RWPE2 (cell line): ENCODE data around the gene PACSIN3.

Experiments
- ATAC-seq: fragments of 200-7000 bp; cut with Tn5 transposase; 3 replicates; pipeline ENCODE4 v1.9.1; 2021; ENCODE audit warnings: low read depth
- DNase-seq: peaks from one replicate; pipeline ENCODE4 v3.0.0-alpha.2; 2020; ENCODE audit warnings: low spot score
- H3K27ac ChIP-seq: fragments of 450-650 bp; 2 replicates; pipeline ENCODE4 v1.5.1; 2017; ENCODE audit warnings: mild to moderate bottlenecking; ENCODE audit not compliant: poor library complexity, severe bottlenecking
- H3K27me3 ChIP-seq: fragments of 250-450 bp; sonication (Bioruptor Pico); 2 replicates; pipeline ENCODE4 v1.5.1; 2021; ENCODE audit warnings: mild to moderate bottlenecking, moderate library complexity; ENCODE audit not compliant: insufficient read depth, poor library complexity, severe bottlenecking
- H3K36me3 ChIP-seq: fragments of 250-450 bp; sonication (Bioruptor Pico); 2 replicates; pipeline ENCODE4 v1.5.1; 2020; ENCODE audit warnings: low read depth, mild to moderate bottlenecking, moderate library complexity
- H3K4me1 ChIP-seq: fragments of 250-450 bp; sonication (Bioruptor Pico); 2 replicates; pipeline ENCODE4 v1.5.1; 2021; ENCODE audit warnings: mild to moderate bottlenecking, moderate library complexity; ENCODE audit not compliant: insufficient read depth, poor library complexity, severe bottlenecking
- H3K4me3 ChIP-seq: fragments of 250-450 bp; sonication (Bioruptor Pico); 2 replicates; pipeline ENCODE4 v1.5.1; 2021; ENCODE audit warnings: mild to moderate bottlenecking, moderate library complexity; ENCODE audit not compliant: severe bottlenecking
- H3K9me3 ChIP-seq: fragments of 250-450 bp; sonication (Bioruptor Pico); 2 replicates; pipeline ENCODE4 v1.5.1; 2021; ENCODE audit warnings: mild to moderate bottlenecking, moderate library complexity; ENCODE audit not compliant: severe bottlenecking
- TF ChIP-seq, protein P1 (sequence below): fragments of 450-650 bp; IDR thresholded peaks from one replicate; pipeline ENCODE4 v1.5.1; 2017; ENCODE audit warnings: mild to moderate bottlenecking, moderate library complexity; ENCODE audit not compliant: poor library complexity, severe bottlenecking

Gene PACSIN3

DNA sequence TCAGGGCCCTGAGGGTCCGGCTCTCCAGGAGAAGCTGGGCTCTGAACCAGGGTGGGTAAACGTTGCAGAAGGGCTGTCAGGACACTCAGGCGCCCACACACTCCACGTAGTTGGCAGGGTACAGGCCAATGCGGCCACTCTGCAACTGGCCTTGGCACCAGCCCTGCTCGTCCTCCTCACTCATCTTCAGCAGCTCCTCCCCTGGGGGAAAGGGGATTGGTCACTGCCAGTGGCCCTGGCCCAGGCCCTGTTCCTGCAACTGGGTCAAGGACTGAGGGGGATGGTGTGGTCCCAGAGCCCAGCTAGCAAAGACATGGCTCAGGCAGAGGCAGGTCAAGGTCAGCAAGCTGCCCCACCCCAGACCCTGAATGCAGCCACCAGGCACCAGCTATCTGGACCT, 8.4 kb downstream of the PACSIN3 start:
- DNase-seq (no peak), ATAC-seq (no peak)
- TF ChIP-seq, protein P1, sequence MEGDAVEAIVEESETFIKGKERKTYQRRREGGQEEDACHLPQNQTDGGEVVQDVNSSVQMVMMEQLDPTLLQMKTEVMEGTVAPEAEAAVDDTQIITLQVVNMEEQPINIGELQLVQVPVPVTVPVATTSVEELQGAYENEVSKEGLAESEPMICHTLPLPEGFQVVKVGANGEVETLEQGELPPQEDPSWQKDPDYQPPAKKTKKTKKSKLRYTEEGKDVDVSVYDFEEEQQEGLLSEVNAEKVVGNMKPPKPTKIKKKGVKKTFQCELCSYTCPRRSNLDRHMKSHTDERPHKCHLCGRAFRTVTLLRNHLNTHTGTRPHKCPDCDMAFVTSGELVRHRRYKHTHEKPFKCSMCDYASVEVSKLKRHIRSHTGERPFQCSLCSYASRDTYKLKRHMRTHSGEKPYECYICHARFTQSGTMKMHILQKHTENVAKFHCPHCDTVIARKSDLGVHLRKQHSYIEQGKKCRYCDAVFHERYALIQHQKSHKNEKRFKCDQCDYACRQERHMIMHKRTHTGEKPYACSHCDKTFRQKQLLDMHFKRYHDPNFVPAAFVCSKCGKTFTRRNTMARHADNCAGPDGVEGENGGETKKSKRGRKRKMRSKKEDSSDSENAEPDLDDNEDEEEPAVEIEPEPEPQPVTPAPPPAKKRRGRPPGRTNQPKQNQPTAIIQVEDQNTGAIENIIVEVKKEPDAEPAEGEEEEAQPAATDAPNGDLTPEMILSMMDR: no peak
- H3K36me3 ChIP-seq: peaks cover 44% of the 10 kb centered on the region
- no peaks in the 10 kb centered on the region for H3K9me3 ChIP-seq
- no peak overlapping the region for H3K4me3 ChIP-seq
- H3K27me3 ChIP-seq: no peaks in the 10 kb centered on the region
- no peaks in the 10 kb centered on the region for H3K4me1 ChIP-seq
- peak overlapping the region; percentile 65 for H3K27ac ChIP-seq

DNA sequence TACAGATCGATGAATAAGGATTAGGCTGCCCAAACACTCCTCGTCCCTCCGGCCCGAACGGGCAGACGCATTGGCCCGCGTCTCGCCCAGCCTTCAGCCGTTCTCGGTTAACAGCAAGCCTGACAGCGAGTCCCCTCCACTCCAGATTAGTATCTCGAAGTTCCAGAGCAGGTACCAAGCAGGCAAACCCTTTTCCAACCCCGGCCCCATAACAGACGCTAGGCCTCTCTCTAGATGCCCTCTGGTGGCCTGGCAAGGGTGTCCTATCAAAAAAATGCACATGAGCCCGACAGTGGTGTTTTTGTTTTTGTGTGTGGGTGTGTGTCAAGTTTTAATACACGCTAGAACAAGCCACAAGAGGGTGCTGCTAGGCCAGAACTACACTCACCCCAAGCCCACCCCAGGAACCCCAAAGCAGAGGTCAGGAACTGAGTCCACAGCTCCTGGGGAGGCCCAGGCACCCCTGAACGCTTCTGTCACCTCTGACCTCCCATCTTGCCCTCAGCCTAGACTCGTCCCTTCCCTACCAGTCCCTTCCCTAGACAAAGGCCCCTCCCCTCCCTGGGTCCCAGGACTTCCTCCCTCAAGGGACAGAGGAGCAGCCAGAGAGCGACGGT, 8.9 kb downstream of the PACSIN3 start:
- peak overlapping the region; percentile 65 for H3K27ac ChIP-seq
- no peaks in the 10 kb centered on the region for H3K9me3 ChIP-seq
- peaks cover 49% of the 10 kb centered on the region for H3K36me3 ChIP-seq
- H3K27me3 ChIP-seq: no peaks in the 10 kb centered on the region
- ATAC-seq: peak; percentile 44
- DNase-seq: no peak
- TF ChIP-seq, protein P1: peak; percentile 87
- H3K4me3 ChIP-seq: peak overlapping the region; percentile 73
- H3K4me1 ChIP-seq: no peaks in the 10 kb centered on the region

DNA sequence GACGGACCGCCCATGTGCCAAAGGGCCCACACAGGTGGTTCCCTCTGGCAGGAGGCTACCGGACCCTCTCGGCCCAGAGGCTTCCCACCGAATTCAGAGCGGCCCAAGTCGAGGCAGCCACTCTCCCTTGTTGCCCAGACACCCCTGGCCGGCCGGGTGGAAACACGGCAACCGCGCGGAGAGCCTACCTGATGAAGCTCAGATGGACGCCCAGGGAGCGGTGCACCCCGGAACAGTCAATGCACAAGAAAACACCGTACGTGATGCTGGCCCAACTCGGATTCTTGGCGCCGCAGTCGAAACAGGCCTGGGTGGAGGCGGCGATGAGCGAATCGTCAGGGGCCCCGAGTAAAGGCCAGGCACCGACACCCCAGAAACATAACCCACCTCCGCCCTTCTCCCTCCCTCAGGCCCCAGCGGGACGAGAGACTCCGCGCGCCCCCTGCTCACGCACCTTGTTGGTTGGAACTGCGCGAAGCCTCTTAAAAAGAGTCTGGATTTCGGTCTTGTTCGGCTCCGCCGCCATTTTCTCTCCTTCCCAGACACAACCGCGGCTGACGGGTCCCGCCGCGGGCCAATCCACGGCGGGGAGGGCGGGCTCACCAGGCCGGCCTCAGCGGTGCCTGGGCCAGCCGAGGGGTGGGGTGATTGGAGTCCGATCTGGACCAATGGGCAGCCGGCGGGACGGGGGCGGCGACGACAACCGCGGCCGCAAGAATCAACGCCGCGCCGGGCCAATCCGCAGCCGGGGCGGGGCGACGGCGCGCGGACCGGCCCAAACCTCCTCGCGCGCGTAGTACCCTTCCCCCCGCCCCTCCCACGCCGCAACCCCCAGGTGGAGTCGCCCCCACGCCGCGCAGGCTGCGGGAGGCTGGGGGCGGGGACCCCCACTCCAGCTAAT, 9.7 kb downstream of the PACSIN3 start, which contains the start of gene ARFGAP2:
TSS of gene ARFGAP2 (minus strand) at position 552 of the 901 bp plus-strand sequence. CDS start at position 526, 26 bp downstream.
- H3K27me3 ChIP-seq: no peaks in the 10 kb centered on the region
- peaks cover 55% of the 10 kb centered on the region for H3K36me3 ChIP-seq
- H3K4me3 ChIP-seq: peak within 1 kb of the TSS; percentile 73
- TF ChIP-seq, protein P1: no peak
- ATAC-seq: peak; percentile 94
- H3K4me1 ChIP-seq: no peaks in the 10 kb centered on the region
- H3K27ac ChIP-seq: peak within 1 kb of the TSS; percentile 65
- peak; percentile 96 for DNase-seq
- H3K9me3 ChIP-seq: no peaks in the 10 kb centered on the region

DNA sequence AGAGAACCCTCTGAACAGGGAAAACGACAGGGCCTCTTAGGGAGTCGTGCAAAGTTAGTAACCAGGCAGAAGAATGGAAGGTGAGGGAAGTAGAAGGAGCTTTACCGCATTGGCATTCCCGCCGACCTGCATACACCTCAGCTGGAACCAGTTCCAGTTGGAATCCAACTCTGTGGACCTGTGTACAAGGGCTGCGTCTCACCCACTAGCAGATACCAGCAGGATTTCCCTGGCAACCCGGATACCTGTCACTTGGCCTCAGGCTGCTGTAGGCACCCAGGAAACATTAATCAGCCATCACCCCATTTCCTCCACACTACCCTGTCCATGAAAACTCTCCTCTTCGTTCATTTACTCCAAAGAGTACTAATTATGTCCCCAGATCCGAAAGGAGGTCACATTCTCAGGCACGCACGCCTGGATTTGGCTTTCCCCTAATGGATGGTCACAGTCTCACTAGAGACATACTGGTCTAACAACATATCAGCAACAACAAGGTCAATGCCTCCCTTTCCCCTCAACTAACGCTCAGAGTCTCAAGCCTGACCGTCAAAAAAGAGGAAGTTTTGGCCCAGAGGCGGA, 10.4 kb downstream of the PACSIN3 start:
- peak overlapping the region; percentile 73 for H3K4me3 ChIP-seq
- DNase-seq (no peak), ATAC-seq (no peak)
- H3K4me1 ChIP-seq: no peaks in the 10 kb centered on the region
- H3K36me3 ChIP-seq: peaks cover 61% of the 10 kb centered on the region
- H3K27me3 ChIP-seq: no peaks in the 10 kb centered on the region
- peak overlapping the region; percentile 65 for H3K27ac ChIP-seq
- TF ChIP-seq, protein P1: no peak
- no peaks in the 10 kb centered on the region for H3K9me3 ChIP-seq
